ENCODE data around the gene CFDP1. TPM values are rescaled to one million over a fixed set of nuclear protein-coding genes. Genes with fewer than 3 reads are reported as not detected.

CFDP1 gene
- total RNA-seq: 53.9 and 80.9 TPM in 2 replicates

DNA sequence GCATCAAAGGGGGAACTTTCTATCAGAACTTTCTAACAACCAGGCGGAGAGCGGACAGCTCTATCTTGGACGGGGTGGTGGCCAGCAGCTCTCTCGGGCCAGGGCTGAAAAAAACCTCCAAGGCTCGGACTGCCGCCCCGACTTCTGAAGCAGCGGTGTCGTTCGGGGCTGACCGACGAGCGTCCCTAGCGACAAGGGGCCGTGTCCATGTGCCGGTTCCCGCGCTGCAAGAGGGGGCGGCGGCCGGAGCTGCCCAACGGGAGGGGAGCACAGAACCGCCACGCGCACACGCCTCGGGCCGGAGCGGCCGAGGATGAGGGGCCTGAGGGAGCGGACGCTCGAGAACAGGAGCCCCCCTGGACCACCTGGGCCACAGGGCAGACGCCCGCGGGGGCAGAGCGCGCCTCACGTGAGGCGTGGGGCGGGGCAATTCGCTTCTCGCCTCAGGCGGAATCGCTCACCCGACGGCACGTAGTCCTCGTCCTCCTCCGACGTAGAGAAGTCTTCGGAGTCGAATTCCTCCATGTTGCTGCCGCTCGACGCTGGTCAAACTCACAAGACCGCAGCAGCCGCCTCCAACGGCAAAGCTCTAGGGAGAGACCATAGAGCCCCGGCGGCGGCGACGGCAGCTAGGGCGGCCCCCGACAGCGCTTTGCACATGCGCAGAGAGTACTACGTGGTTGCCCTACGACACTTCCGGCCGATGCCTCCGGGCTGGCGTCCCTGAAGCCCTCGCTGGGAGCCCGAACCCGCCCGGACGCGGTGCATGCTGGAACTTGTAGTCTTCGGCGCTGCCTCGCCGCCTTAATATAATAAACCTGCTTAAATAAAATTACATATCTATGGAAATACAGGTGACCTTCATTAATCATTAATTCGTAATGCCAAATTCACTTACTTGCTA is at the start of gene CFDP1:
Gene CFDP1, minus strand, starts transcription at position 676 of the 904 bp plus-strand sequence. Its CDS starts 151 bp downstream, at position 525.

GRCh38 chr16:75464122-75464918 is 31.0 kb upstream of the CFDP1 start, which contains the start of gene TMEM170A:
Gene TMEM170A, minus strand, starts transcription at chr16:75464689. Its CDS starts 89 bp downstream, at chr16:75464600.

GRCh38 chr16:75251280-75252048 is 181.8 kb downstream of the CFDP1 start, which contains the start of gene BCAR1:
Gene BCAR1, minus strand, starts transcription at chr16:75251624. Its CDS starts 142 bp downstream, at chr16:75251482.

Small RNAs within 50 kb of the gene (small RNA-seq; reads per million reads assigned to genes)
- not detected for gene RF00598
- gene RNU6-758P: not detected

Other genes with a start within 250 kb of the CFDP1 start
- gene CTRB2, start 226.3 kb downstream of the CFDP1 start, total RNA-seq: not detected in 2 replicates
- not detected in 2 replicates for gene CTRB1, start 214.5 kb downstream of the CFDP1 start, total RNA-seq
- gene BCAR1, start 181.9 kb downstream of the CFDP1 start, total RNA-seq: 232 and 361 TPM in 2 replicates
- gene TMEM170A, start 31.2 kb upstream of the CFDP1 start, total RNA-seq: 25.2 and 26.1 TPM in 2 replicates
- gene CHST6, start 61.9 kb upstream of the CFDP1 start, total RNA-seq: 0.65 and 1.1 TPM in 2 replicates
- 0.33 TPM in 1 of 2 replicates, not detected in the other for gene CHST5, start 102.6 kb upstream of the CFDP1 start, total RNA-seq
- gene TMEM231, start 122.7 kb upstream of the CFDP1 start, total RNA-seq: 13.4 and 13.6 TPM in 2 replicates
- gene GABARAPL2, start 132.9 kb upstream of the CFDP1 start, total RNA-seq: 40.2 and 42.4 TPM in 2 replicates
- gene ADAT1, start 189.8 kb upstream of the CFDP1 start, total RNA-seq: 90.5 and 102 TPM in 2 replicates
- gene KARS1, start 214.2 kb upstream of the CFDP1 start, total RNA-seq: 184 and 209 TPM in 2 replicates
- 32.3 and 40.2 TPM in 2 replicates for gene TERF2IP, start 214.3 kb upstream of the CFDP1 start, total RNA-seq
- gene CPHXL2, start 243.5 kb upstream of the CFDP1 start, total RNA-seq: not detected in 2 replicates

Measured in vein endothelial cell (primary cell).